ENCODE data around the gene MLKL. TPM values are rescaled to one million over a fixed set of nuclear protein-coding genes. Genes with fewer than 3 reads are reported as not detected.

MLKL gene
- total RNA-seq, 1 donor from 2014 or later: 3.2 TPM

DNA sequence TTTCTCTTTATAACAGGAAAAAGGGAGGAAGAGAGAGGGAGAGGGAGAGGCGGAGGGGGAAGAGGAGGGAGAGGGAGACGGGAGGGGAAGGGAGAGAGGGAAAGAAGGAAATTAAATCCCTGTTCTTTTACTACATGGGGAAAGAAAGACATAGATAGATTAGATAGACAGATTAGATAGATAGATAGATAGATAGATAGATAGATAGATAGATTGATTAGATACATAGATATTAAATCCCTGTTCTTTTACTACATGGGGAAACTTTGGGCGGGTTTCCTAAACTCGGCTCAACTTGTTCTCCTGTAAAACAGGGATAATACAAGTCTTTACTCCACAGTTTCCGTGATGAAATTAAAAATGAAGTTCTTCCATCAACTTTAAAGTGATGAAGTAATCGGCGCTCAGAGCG, 34.6 kb downstream of the MLKL start:
- no peak for DNase-seq
- no peaks in the 10 kb centered on the region for H3K27me3 ChIP-seq (ENCODE audit: low read depth)
- peaks cover 35% of the 10 kb centered on the region for H3K36me3 ChIP-seq
- peak overlapping the region; percentile 74 for H3K27ac ChIP-seq (replicated peaks)
- H3K4me3 ChIP-seq: peak overlapping the region; percentile 88
- H3K9me3 ChIP-seq (replicated peaks): no peaks in the 10 kb centered on the region
- peaks cover 22% of the 10 kb centered on the region for H3K4me1 ChIP-seq
- intact Hi-C loops (cut with micrococcal nuclease): no loop called here
- TF ChIP-seq, protein P1, sequence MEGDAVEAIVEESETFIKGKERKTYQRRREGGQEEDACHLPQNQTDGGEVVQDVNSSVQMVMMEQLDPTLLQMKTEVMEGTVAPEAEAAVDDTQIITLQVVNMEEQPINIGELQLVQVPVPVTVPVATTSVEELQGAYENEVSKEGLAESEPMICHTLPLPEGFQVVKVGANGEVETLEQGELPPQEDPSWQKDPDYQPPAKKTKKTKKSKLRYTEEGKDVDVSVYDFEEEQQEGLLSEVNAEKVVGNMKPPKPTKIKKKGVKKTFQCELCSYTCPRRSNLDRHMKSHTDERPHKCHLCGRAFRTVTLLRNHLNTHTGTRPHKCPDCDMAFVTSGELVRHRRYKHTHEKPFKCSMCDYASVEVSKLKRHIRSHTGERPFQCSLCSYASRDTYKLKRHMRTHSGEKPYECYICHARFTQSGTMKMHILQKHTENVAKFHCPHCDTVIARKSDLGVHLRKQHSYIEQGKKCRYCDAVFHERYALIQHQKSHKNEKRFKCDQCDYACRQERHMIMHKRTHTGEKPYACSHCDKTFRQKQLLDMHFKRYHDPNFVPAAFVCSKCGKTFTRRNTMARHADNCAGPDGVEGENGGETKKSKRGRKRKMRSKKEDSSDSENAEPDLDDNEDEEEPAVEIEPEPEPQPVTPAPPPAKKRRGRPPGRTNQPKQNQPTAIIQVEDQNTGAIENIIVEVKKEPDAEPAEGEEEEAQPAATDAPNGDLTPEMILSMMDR (IDR thresholded peaks at IDR 0.05; ENCODE audit: borderline replicate concordance): no peak

DNA sequence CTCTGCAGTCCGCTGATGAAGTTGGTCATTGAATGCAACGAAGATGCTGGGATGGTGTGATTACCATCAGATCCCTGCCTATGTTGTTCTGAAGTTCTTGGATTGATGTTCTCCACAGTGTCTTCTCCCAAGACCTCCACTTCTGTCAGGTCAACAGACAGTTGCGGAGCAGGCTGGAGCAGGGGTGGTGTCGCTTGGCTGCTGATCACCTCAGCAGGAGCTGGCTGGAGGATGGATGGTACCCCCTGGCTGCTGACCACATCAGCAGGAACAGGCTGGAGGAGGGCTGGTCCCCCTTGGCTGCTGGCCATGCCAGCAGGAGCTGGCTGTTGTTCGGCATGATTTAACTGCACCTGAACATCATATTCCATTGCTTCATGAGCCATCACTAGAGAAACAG, 39.6 kb downstream of the MLKL start:
- Histone ChIP-seq H3K27me3 (ENCODE audit: low read depth) (no peaks in the 10 kb centered on the region), H3K4me3 (no peak overlapping the region), H3K4me1 (peaks cover 18% of the 10 kb centered on the region), H3K36me3 (peaks cover 70% of the 10 kb centered on the region), H3K9me3 (replicated peaks) (no peaks in the 10 kb centered on the region), H3K27ac (replicated peaks) (no peak overlapping the region)
- TF ChIP-seq, protein P1 (IDR thresholded peaks at IDR 0.05; ENCODE audit: borderline replicate concordance): no peak
- intact Hi-C loops (cut with micrococcal nuclease): no loop called here
- no peak for DNase-seq

DNA sequence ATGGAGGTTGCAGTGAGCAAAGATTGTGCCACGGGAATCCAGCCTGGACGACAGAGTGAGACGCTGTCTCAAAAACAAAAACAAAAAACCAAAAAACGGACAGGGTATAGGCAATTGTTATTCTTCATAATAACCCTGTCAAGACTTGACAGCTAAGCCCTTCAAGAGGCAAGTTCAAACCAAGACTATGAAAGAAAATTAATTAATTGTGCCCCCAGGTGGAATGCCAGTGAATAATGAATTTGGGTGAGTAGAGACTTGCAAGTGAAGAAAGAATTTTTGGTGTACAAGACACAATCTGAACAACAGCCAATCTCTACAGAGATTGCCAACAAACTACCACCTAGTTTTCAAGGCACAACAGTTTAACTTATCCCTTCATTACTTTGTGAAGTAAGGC, 40.3 kb downstream of the MLKL start:
- Histone ChIP-seq H3K4me3 (no peak overlapping the region), H3K27ac (replicated peaks) (no peak overlapping the region), H3K9me3 (replicated peaks) (no peaks in the 10 kb centered on the region), H3K36me3 (peaks cover 70% of the 10 kb centered on the region), H3K27me3 (ENCODE audit: low read depth) (no peaks in the 10 kb centered on the region), H3K4me1 (peaks cover 11% of the 10 kb centered on the region)
- DNase-seq: no peak
- intact Hi-C loops (cut with micrococcal nuclease): no loop called here
- TF ChIP-seq, protein P1 (IDR thresholded peaks at IDR 0.05; ENCODE audit: borderline replicate concordance): no peak

DNA sequence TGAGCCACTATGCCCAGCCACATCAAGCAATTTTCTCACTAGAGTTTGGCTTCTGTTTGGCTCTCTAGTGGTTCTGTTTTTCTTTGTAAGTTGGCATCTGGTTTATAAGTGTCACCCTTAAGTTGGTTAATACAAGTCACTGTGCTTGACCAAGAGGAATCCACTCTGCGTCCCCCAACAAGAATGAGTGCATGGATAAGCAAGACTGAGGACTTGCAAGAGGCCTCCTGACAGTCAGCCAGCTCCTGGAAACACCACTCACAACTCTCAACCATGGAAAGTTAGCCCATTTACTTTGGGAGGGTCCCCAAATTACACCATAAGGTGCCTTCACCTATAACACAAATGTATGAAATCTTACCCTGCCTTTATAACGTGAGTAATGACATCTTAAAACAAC, 41.6 kb downstream of the MLKL start:
- no peaks in the 10 kb centered on the region for H3K27me3 ChIP-seq (ENCODE audit: low read depth)
- DNase-seq: no peak
- peaks cover 60% of the 10 kb centered on the region for H3K36me3 ChIP-seq
- H3K27ac ChIP-seq (replicated peaks): no peak overlapping the region
- intact Hi-C loops (cut with micrococcal nuclease): no loop called here
- TF ChIP-seq, protein P1 (IDR thresholded peaks at IDR 0.05; ENCODE audit: borderline replicate concordance): no peak
- H3K4me3 ChIP-seq: no peak overlapping the region
- H3K4me1 ChIP-seq: peaks cover 8% of the 10 kb centered on the region
- no peaks in the 10 kb centered on the region for H3K9me3 ChIP-seq (replicated peaks)

DNA sequence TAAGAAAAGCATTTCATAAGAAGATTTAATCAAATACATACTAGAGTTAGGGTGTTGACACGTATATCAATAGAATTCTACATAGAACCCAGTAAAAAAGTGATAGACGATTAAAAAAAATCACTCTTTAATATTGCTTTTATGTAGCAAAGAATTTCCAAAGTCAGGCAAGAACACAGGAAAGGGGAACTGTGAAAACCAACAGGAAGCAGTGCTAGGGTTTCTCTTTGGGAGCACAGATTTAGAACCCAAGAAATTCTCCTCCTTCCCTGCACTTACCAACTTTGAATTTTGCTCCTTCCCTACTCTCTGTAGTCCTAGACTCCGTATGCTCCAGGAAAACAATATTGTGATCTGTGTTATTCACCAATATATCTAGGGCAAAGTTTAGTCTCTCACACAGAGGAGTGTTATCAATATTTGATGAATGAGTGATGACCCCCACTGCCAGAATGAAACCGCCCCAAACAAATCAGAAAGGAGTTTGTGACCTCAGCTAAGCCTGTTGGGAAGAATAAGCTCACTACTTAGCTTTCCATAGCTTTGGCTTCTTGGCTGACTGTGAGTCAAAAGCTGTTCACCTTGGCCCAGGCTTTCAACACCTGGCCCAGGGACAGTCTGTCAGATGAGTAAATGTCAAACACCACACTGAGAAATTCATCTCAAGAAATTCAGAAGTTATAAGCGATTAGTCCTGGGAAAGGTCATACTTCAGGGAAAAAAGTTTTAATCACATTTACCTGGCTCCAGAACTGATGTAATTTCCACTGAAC, 42.6 kb downstream of the MLKL start:
- no peak for DNase-seq
- peaks cover 8% of the 10 kb centered on the region for H3K4me1 ChIP-seq
- intact Hi-C loops (cut with micrococcal nuclease): no loop called here
- H3K4me3 ChIP-seq: no peak overlapping the region
- TF ChIP-seq, protein P1 (IDR thresholded peaks at IDR 0.05; ENCODE audit: borderline replicate concordance): no peak
- H3K9me3 ChIP-seq (replicated peaks): no peaks in the 10 kb centered on the region
- H3K27ac ChIP-seq (replicated peaks): no peak overlapping the region
- no peaks in the 10 kb centered on the region for H3K27me3 ChIP-seq (ENCODE audit: low read depth)
- peaks cover 53% of the 10 kb centered on the region for H3K36me3 ChIP-seq
